ENCODE results near the gene MKLN1.

GRCh38 chr7:131307627-131308026, 20.0 kb upstream of the MKLN1 start:
- TF ChIP-seq, protein P1, sequence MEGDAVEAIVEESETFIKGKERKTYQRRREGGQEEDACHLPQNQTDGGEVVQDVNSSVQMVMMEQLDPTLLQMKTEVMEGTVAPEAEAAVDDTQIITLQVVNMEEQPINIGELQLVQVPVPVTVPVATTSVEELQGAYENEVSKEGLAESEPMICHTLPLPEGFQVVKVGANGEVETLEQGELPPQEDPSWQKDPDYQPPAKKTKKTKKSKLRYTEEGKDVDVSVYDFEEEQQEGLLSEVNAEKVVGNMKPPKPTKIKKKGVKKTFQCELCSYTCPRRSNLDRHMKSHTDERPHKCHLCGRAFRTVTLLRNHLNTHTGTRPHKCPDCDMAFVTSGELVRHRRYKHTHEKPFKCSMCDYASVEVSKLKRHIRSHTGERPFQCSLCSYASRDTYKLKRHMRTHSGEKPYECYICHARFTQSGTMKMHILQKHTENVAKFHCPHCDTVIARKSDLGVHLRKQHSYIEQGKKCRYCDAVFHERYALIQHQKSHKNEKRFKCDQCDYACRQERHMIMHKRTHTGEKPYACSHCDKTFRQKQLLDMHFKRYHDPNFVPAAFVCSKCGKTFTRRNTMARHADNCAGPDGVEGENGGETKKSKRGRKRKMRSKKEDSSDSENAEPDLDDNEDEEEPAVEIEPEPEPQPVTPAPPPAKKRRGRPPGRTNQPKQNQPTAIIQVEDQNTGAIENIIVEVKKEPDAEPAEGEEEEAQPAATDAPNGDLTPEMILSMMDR (IDR thresholded peaks at IDR 0.05), result no peak
- no peak for TF ChIP-seq EZH2 (IDR thresholded peaks at IDR 0.05; ENCODE audit: borderline replicate concordance, insufficient read depth, low read depth, low read length, poor library complexity, severe bottlenecking)

Data from B cell (primary cell).